H7 (cell line): ENCODE results near the gene XRN1. TPM values are rescaled to one million over a fixed set of nuclear protein-coding genes. Genes with fewer than 3 reads are reported as not detected.

Experiments
- DNase-seq: peaks from one replicate; pipeline ENCODE4 v3.0.0; 2012
- H3K27me3 ChIP-seq: 2 replicates; pipeline ENCODE4 v1.6.0; 2011; ENCODE audit warnings: mild to moderate bottlenecking, low read length; ENCODE audit not compliant: control insufficient read depth, insufficient read depth
- H3K36me3 ChIP-seq: replicated peaks from 2 replicates; pipeline ENCODE4 v1.5.1; 2011; ENCODE audit warnings: low read length; ENCODE audit not compliant: control insufficient read depth, insufficient read depth
- H3K4me3 ChIP-seq: 2 replicates; pipeline ENCODE4 v1.5.1; 2011; ENCODE audit warnings: low read depth, mild to moderate bottlenecking, control low read depth, low read length, moderate library complexity; ENCODE audit not compliant: insufficient read depth
- total RNA-seq: library from RNA; depleted of rRNA; stranded (reverse); fragments of >200 nt; shearing (Covaris generic); gene quantifications from 2 replicates; pipeline ENCODE4 v1.2.3, GENCODE V29; 2014; rRNA removed

Gene XRN1
- total RNA-seq, result 7.1 and 10.7 TPM in 2 replicates

GRCh38 chr3:142447852-142448823, at the start of gene XRN1:
TSS of gene XRN1 (minus strand) at chr3:142448037. CDS start at chr3:142447944, 93 bp downstream.
- no peaks in the 10 kb centered on the region for H3K27me3 ChIP-seq
- peak; percentile 98 for DNase-seq
- no peaks in the 10 kb centered on the region for H3K36me3 ChIP-seq
- H3K4me3 ChIP-seq, result peak within 1 kb of the TSS; percentile 82

- H3K4me3 ChIP-seq, result no peak overlapping the region
- H3K27me3 ChIP-seq, result no peaks in the 10 kb centered on the region
- H3K36me3 ChIP-seq, result no peaks in the 10 kb centered on the region; the same call in 1 of the 2 replicates
- no peak for DNase-seq
Measured at GRCh38 chr3:142495103-142495502, 47.3 kb upstream of the XRN1 start.

GRCh38 chr3:142492184-142492583, 44.3 kb upstream of the XRN1 start:
- H3K27me3 ChIP-seq, result no peaks in the 10 kb centered on the region
- H3K36me3 ChIP-seq, result no peaks in the 10 kb centered on the region; the same call in 1 of the 2 replicates
- no peak overlapping the region for H3K4me3 ChIP-seq
- no peak for DNase-seq

GRCh38 chr3:142489572-142490323, 41.9 kb upstream of the XRN1 start:
- Histone ChIP-seq H3K36me3 (no peaks in the 10 kb centered on the region; the same call in 1 of the 2 replicates), H3K27me3 (no peaks in the 10 kb centered on the region), H3K4me3 (no peak overlapping the region)
- no peak for DNase-seq

- H3K36me3 ChIP-seq, result no peaks in the 10 kb centered on the region; the same call in 1 of the 2 replicates
- H3K4me3 ChIP-seq, result no peak overlapping the region
- no peak for DNase-seq
Measured at GRCh38 chr3:142484912-142485435, 37.1 kb upstream of the XRN1 start.

GRCh38 chr3:142481196-142481595, 33.4 kb upstream of the XRN1 start:
- Histone ChIP-seq H3K27me3 (no peaks in the 10 kb centered on the region), H3K36me3 (no peaks in the 10 kb centered on the region; the same call in 1 of the 2 replicates), H3K4me3 (no peak overlapping the region)
- no peak for DNase-seq

More at GRCh38 chr3:142484912-142485435, 37.1 kb upstream of the XRN1 start:
- no peaks in the 10 kb centered on the region for H3K27me3 ChIP-seq

GRCh38 chr3:142470826-142471225, 23.0 kb upstream of the XRN1 start:
- DNase-seq, result no peak
- H3K4me3 ChIP-seq, result no peak overlapping the region
- no peaks in the 10 kb centered on the region for H3K36me3 ChIP-seq
- H3K27me3 ChIP-seq, result no peaks in the 10 kb centered on the region

- no peak overlapping the region for H3K4me3 ChIP-seq
- H3K27me3 ChIP-seq, result no peaks in the 10 kb centered on the region
- DNase-seq, result no peak
- H3K36me3 ChIP-seq, result no peaks in the 10 kb centered on the region
Measured at GRCh38 chr3:142468456-142468855, 20.6 kb upstream of the XRN1 start.

- Histone ChIP-seq H3K4me3 (no peak overlapping the region), H3K27me3 (no peaks in the 10 kb centered on the region), H3K36me3 (no peaks in the 10 kb centered on the region)
- DNase-seq, result no peak
Measured at GRCh38 chr3:142467768-142468167, 19.9 kb upstream of the XRN1 start.

GRCh38 chr3:142460689-142461088, 12.9 kb upstream of the XRN1 start:
- DNase-seq, result no peak
- H3K36me3 ChIP-seq, result no peaks in the 10 kb centered on the region; the same call in none of the 2 replicates
- H3K27me3 ChIP-seq, result no peaks in the 10 kb centered on the region
- no peak overlapping the region for H3K4me3 ChIP-seq

GRCh38 chr3:142459929-142460328, 12.1 kb upstream of the XRN1 start:
- Histone ChIP-seq H3K36me3 (no peaks in the 10 kb centered on the region; the same call in none of the 2 replicates), H3K27me3 (no peaks in the 10 kb centered on the region), H3K4me3 (no peak overlapping the region)
- DNase-seq, result no peak

GRCh38 chr3:142459096-142459495, 11.3 kb upstream of the XRN1 start:
- no peak for DNase-seq
- Histone ChIP-seq H3K36me3 (no peaks in the 10 kb centered on the region; the same call in none of the 2 replicates), H3K4me3 (no peak overlapping the region), H3K27me3 (no peaks in the 10 kb centered on the region)

GRCh38 chr3:142450881-142451280, 3.0 kb upstream of the XRN1 start:
- Histone ChIP-seq H3K4me3 (no peak overlapping the region), H3K36me3 (no peaks in the 10 kb centered on the region), H3K27me3 (no peaks in the 10 kb centered on the region)
- no peak for DNase-seq

- DNase-seq, result no peak
- H3K27me3 ChIP-seq, result no peaks in the 10 kb centered on the region
- no peak overlapping the region for H3K4me3 ChIP-seq
- H3K36me3 ChIP-seq, result no peaks in the 10 kb centered on the region
Measured at GRCh38 chr3:142450189-142450588, 2.4 kb upstream of the XRN1 start.
